Right renal pelvis (tissue), 4 donors: ENCODE results near the gene TNFAIP1. TPM values are rescaled to one million over a fixed set of nuclear protein-coding genes. Genes with fewer than 3 reads are reported as not detected.
A peak's percentile ranks its signal among the peaks of the same experiment; 100 is the strongest.

Experiments used
- DNase-seq, 4 donors: peaks; one replicate each; pipeline ENCODE4 v3.0.0-alpha.2; 2013; ENCODE audit warnings: low read depth in 4 of 4, low spot score in 3 of 4, missing footprints in 1 of 4
- polyA plus RNA-seq, 4 donors: library from polyadenylated mRNA; unstranded; fragments of 120-200 nt; gene quantifications; one replicate each; pipeline ENCODE4 v1.2.1, GENCODE V29; 2013; ENCODE audit not compliant: insufficient read length in 4 of 4

The TNFAIP1 gene
- polyA plus RNA-seq, 4 donors = 43.8 to 47.4 (median 45.3) TPM

GRCh38 chr17:28369684-28370034 lies 34.1 kb downstream of the TNFAIP1 start:
- DNase-seq = no peak

DNA sequence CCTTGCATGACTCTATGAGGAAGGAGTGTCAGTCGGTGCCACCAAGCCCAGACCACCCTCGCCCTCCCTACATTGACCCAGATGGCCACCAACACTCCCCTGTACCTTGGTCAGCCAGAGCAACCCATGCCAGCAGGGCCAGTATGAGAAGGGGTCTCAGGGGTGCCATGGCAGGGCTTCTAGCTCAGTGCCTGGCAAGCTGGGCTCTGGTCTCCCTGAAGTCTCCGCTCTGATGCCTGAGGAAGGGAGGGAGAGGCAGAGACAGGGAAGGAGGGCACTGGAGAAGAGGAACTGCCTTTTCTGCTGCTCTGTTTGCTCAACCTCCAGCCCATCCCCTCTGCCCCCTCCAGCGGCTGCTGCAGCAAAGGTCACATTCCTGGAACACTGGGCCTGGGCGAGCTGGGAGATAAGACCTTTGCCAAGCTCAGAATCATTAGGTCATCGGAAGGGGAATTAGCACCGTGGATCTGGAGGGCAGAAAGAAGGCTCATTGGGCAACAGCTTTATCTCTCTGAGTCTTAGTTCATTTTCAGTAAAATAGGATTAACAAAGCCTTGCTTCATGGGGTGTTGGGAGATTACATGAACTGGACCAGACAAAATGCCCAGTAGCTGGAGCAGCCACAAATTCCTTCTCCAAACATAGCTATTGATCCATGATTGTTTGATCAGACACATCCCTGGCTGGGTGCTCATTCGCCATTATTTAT lies 34.6 kb downstream of the TNFAIP1 start, which contains the start of gene VTN:
VTN (minus strand) TSS at position 273 of the 709 bp plus-strand sequence; CDS start at position 169, 104 bp downstream.
- DNase-seq = no peak

GRCh38 chr17:28370744-28371103 lies 35.2 kb downstream of the TNFAIP1 start:
- DNase-seq = no peak

DNA sequence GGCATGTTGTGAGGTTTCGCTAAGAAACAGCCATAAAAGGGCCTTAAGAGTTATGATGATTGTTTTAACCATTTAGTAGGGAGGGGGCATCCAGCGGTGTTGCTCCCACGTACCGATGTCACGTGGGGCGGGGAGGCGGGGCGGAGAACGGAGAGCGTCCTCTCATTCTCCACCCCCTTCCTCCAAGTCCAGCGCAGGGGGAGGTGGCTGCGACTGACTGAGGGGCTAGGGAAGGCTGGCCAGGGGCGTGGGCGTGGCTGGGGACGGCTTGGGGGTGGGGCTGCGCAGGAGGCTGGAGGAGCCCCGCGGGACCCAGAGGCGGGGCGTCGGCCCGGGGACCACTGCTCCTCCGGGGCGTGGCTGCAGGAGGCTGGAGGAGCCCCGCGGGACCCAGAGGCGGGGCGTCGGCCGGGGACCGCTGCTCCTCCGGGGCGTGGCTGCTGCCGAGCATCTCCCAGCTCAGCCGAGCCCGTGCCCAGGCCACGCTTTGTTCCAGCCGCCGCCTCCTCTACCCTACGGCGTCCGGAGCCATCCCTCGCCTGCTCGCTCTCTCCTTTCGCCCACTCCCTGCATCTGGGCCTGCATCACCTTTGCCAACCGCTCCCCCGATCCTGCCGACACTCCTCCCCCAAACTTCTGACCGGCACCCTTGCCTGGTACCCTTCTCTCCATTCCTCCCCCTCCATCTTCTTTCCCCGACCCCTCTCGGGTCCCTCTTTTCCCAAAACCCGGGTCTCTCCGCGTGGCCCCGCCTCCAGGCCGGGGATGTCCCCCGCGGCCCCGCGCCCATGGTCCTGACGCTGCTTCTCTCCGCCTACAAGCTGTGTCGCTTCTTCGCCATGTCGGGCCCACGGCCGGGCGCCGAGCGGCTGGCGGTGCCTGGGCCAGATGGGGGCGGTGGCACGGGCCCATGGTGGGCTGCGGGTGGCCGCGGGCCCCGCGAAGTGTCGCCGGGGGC lies 36.0 kb downstream of the TNFAIP1 start, which contains the start of gene SARM1:
SARM1 (plus strand) TSS at position 450 of the 958 bp plus-strand sequence; CDS start at position 789, 339 bp downstream.
- peak in 3 of 4 donors; percentile 81 to 85 (median 82) for DNase-seq

DNA sequence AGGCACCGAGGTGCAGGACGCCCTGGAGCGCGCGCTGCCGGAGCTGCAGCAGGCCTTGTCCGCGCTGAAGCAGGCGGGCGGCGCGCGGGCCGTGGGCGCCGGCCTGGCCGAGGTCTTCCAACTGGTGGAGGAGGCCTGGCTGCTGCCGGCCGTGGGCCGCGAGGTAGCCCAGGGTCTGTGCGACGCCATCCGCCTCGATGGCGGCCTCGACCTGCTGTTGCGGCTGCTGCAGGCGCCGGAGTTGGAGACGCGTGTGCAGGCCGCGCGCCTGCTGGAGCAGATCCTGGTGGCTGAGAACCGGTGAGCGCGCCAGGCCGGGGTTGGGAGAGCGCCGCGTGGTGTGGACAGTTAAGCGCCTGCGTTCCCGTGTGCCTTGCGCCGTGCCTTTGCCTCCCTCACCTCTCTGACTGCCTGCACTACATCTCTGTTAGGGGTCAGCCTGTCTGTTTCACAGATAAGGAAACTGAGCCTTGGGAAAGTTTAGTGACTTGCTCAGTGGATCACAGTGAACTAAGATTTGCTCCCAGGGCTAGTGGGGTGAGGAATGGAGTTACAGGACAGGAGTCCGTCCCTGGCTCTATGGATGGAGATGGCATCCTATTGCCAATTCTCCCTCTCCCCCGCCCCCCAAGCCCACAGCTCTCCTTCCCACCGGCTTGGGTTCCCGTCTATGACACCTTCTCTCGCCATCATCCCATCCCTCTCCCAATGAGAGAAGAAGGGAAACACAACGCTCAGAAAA lies 36.8 kb downstream of the TNFAIP1 start:
- no peak for DNase-seq

DNA sequence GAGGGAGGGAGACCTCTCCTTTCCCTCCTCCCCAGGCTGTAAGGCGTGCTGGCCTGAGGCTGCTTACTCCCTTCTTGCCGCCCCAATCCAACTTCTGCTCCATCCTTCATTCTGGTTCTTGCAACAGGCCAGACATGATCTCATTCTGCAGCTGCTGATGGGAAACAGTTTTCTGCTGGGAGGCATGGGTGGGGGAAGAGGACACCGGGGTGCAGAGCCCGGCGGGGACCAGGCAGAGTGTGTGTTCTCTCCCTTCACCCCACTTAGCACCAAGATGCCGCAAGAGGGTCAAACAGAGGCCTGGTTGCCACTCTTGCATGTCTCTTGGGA lies 37.3 kb downstream of the TNFAIP1 start:
- DNase-seq = no peak

DNA sequence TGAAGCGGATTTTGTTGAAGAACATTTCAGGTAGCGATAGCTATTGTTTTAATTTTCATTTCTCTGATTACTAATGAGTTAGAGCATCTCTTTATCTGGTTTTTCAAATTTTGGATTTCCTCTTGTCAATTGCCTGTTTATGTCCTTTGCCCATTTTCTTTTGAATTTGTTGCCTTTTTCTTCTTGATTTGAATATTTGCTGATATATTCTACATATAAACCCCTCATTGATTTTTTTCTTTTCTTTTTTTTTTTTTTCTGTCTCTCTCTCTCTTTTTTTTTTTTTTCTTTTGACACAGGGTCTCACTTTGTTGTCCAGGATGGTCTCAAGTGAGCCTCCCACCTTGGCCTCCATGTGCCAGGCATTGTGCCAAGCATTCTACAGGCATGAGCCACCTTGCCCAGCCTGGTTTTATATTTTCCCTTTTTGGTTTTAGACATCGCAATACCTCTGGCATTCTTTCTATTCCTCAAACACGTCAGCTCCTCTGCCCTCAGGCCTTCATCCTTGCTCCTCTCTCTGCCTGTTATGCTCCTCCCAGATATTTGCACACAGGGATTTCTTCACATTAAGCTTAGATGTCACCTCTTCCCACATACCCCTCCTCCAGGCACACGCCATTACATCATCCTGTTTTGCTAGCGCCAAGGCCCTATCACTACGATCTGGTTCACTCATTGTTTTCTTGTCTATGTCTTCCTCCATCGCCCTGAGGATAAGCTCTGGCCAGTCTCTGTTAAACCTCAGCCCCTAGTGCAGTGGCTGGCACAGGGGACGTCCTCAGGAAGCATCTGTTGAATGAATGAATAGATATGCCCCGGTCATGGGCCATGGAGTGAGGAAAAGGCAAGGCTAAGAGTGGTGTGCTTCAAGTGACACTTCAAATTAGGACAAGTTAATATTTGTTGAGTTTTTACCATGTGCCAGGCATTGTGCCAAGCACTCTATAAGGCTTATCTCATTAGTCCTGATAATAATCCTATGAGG lies 44.5 kb downstream of the TNFAIP1 start:
- no peak for DNase-seq

DNA sequence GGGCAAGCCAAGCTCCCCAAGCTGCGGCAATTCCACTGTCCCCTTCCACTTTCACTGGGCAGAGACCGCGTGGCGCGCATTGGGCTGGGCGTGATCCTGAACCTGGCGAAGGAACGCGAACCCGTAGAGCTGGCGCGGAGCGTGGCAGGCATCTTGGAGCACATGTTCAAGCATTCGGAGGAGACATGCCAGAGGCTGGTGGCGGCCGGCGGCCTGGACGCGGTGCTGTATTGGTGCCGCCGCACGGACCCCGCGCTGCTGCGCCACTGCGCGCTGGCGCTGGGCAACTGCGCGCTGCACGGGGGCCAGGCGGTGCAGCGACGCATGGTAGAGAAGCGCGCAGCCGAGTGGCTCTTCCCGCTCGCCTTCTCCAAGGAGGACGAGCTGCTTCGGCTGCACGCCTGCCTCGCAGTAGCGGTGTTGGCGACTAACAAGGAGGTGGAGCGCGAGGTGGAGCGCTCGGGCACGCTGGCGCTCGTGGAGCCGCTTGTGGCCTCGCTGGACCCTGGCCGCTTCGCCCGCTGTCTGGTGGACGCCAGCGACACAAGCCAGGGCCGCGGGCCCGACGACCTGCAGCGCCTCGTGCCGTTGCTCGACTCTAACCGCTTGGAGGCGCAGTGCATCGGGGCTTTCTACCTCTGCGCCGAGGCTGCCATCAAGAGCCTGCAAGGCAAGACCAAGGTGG lies 45.7 kb downstream of the TNFAIP1 start:
- no peak for DNase-seq

- no peak for DNase-seq
Measured at GRCh38 chr17:28384281-28385036, 48.9 kb downstream of the TNFAIP1 start.

GRCh38 chr17:28385037-28385400 lies 49.5 kb downstream of the TNFAIP1 start:
- DNase-seq = no peak

GRCh38 chr17:28385406-28385805 lies 49.8 kb downstream of the TNFAIP1 start:
- DNase-seq = no peak

- DNase-seq = no peak
Measured at GRCh38 chr17:28386391-28386790, 50.8 kb downstream of the TNFAIP1 start.

DNA sequence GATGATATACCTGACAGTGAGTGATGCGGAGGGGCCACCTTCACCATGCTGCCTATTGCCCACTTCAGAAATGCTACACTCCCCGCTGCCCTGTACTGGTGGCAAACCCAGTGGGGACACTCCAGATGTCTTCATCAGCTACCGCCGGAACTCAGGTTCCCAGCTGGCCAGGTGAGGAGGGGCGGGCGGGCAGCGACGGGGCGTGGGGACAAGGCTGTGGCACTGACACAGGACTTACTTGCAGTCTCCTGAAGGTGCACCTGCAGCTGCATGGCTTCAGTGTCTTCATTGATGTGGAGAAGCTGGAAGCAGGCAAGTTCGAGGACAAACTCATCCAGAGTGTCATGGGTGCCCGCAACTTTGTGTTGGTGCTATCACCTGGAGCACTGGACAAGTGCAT lies 52.5 kb downstream of the TNFAIP1 start:
- no peak for DNase-seq

DNA sequence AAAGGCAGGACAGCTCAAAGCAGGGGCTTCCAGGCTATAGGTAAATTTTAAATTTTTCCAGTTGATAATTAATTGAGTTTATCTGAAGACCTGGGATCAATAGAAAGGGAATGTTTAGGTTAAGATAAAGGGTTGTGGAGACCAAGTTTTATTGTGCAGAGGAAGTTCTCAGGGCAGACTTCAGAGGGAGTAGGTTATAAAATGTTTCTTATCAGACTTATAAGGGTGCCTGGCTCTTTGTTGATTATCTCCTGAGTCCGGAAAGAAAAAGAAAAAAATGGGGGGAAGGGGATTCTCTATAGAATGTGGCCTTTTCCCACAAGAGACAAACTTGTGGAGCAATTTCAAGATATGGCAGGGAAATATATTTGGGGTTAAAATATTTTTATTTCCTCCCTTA lies 54.6 kb downstream of the TNFAIP1 start:
- DNase-seq = no peak

DNA sequence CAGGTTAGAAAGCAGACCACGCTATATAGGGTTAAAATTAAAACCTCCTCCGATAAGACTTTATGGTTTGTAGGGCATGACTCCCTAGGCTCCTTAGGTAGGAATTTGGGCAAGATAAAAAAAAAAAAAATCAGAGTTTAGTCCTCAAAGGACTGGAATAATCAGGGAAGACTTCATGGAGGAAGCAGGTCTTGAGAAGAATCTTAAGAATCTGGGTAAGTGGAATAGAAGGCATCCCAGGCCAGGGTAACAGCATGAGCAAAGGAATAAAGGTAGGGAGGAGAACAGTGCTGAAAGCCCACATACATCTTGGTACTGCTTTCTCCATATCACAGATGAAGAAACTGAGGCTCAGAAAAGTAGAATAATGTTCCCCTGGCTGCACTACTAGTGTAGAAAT lies 55.0 kb downstream of the TNFAIP1 start:
- DNase-seq = no peak

- DNase-seq = no peak
Measured at GRCh38 chr17:28390984-28391383, 55.4 kb downstream of the TNFAIP1 start.

DNA sequence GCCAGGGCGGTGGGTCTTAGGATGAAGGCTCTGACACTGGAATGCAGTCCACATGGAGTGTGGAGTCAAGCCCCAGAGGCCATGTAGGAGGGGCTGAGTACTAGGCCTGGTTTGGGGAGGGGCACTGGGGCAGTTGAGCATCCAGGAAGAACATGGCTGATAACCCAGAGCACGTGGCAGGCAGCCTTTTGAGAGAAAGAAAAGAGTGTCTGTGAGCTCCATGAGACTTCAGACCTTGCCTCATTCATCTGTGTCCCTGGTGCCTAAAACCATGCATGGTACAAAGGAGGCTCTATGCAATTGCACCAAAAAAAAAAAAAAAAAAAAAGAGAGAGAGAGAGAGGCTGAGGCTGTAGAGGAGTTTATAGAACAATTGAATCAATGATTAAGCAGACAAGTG lies 55.8 kb downstream of the TNFAIP1 start:
- no peak for DNase-seq

- DNase-seq = no peak
Measured at GRCh38 chr17:28392491-28392890, 56.9 kb downstream of the TNFAIP1 start.
